Kidney tubule cell (primary cell): ENCODE results near the gene CEP170B.
"Not testable (repeated sequence)": the region's sequence is repeated elsewhere in the genome, so short reads cannot be mapped to it uniquely, and the experiment has no call there.

Source experiments
- DNase-seq: peaks from one replicate; pipeline ENCODE4 v3.0.0-alpha.2; 2018; ENCODE audit warnings: low spot score

CEP170B gene

GRCh38 chr14:104865081-104865630 lies at the start of gene CEP170B:
TSS of gene CEP170B (plus strand) at chr14:104865268. CDS start at chr14:104868451, 3,183 bp downstream.
- peak; percentile 68 for DNase-seq

- peak; percentile 15 for DNase-seq
These were observed 48.5 kb upstream of the CEP170B start for GRCh38 chr14:104816616-104816884.

- no peak for DNase-seq
These were observed 46.9 kb upstream of the CEP170B start for GRCh38 chr14:104817930-104818713.

GRCh38 chr14:104818714-104819161 lies 46.3 kb upstream of the CEP170B start:
- DNase-seq, result no peak

DNA sequence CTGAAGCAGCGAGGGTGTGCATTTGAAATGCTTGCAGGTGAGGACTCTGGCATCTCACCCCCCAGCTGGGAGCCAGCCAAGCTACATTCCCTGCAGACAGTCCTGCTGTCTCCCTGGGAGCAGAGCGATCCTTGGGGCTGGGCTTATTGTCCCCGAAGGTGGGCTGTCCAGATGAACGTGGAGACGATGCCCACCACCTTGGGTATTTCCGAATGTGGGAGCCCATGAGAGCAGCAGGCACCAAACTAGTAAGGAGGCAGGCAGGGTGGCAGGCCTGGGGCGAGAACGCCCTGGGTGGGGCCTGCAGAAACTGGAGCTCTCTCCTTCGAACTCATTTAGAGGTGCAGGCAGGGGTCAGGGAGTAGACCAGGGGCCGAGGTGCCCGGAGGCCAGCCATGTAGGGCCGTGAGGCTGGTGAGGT lies 45.7 kb upstream of the CEP170B start:
- DNase-seq, result no peak

DNA sequence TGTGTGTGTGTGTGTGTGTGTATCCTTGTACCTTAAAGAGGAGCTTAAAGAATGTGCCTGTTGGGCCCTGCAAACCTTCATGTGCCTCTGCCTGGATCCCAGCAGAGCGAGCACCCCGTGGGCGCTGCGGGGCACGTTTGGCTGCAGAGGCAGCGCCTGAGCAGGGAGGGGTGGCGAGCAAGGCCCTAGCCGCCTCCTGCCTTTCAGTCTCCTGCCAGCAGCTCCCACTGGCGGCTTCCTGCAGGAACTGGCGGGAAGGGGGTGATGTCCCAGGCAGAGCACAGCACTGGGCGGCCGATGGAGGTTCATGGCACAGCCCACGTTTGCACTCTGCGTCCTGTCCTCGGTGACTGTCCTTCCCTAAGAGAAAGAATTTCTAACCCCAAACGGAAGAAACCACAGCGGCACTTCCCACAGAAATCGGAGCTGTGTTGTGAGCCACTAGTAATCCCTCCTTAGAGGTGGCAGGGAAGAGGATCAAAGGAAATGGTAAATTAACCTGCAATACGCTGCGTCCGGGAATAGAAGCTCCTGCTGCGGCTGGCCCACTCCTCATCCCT lies 44.3 kb upstream of the CEP170B start:
- peak; percentile 77 for DNase-seq

DNA sequence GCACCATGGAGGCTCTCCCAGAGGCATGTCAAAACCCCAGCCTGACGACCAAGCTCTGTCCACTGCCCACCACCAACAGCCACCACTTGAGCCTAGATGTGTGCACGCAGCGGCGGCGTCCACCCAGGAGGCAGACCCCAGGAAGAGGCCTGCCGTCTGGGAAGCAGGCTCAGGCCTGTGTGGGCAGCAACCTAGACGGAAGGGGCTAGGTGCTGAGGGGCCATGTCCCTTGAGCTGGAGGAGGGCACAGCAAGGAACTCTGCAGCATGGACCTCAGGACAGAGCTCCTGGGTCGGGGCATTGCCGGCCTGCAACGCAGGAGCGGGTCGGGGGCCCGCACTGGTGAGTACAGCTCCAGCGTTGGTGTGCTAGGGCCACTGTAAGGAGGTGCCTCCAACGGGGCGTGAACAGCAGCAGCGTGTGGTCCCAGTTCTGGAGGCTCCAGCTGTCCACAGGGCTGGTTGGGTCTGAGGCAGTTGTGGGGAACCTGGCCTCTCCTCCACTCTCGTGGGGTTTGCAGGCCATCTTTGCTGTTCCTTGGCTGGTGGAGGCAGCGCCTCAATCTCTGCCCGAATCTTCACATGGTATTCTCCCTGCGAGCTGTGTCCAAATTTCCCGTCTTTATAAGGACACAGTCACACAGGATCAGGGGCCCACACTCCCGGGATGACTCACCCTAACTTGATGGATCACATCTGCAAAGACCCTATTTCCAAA lies 43.7 kb upstream of the CEP170B start:
- DNase-seq, result no peak

GRCh38 chr14:104821971-104822608 lies 43.0 kb upstream of the CEP170B start:
- no peak for DNase-seq

GRCh38 chr14:104822821-104823615 lies 42.0 kb upstream of the CEP170B start:
- no peak for DNase-seq

GRCh38 chr14:104824353-104824997 lies 40.6 kb upstream of the CEP170B start:
- no peak for DNase-seq

GRCh38 chr14:104826189-104826860 lies 38.7 kb upstream of the CEP170B start:
- peak; percentile 82 for DNase-seq

- no peak for DNase-seq
These were observed 38.2 kb upstream of the CEP170B start for GRCh38 chr14:104826861-104827176.

DNA sequence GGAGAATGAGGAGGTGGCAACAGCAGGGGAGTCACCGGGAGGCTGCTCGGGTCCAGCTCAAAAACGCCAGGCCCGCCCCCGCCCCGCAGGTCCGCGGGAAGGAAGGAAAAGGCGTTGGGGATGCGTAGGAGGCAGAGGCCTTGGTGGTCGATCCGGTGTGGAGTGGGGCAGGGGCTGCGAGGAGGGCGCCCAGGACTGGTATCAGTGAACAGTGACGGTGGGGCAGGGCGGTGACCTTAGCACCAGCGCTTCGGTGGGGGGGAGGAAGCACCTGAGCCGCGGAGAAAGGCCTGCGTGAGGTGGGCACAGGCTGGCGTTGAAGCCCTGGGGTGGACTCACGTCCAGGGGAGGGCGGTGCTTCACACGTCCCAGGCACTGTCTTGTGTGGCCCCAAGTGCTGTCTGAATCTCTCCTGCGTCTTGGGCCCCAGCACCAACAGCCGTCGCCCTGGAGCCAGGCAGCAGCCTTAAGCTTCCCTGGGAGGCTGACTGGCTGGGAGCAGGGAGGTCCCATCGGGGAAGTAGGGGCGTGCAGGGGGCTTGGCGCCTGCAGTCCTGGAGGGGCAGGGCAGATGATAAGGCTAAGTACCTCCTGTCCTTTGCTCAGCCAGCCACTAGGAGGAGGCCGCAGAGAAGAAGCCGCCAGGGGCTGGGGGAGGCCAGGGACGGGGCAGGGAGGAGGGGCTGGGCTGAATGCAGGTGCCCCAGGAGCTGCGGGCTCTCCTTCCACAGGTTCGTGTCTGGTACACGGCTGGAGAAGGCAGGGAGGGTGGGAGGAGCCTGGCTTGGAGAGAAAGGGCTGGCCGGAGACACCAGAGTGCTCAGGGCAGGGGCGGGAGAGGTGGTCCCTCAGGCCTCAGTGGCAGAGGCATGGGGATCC lies 37.7 kb upstream of the CEP170B start:
- peak; percentile 64 for DNase-seq

DNA sequence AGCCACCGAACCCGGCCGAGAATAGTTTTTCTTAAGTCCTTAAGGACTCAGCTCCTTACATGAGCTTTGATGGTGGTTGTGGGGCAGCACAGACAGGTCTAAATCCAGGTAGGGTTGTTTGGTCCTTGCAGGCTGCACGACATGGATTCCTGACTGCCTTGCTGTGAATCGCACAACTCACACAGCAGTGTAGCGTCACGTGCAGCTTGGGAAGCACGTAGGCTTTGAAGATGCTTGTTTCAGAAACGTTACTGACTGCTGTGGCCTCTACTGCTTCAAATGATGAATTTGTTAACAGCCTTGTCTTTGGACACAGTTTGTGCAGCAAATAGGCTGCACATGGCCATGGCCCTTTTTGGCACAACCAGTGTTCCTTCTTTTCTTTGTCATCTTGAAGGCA lies 34.3 kb upstream of the CEP170B start:
- DNase-seq, result no peak

GRCh38 chr14:104836171-104836935 lies 28.7 kb upstream of the CEP170B start:
- DNase-seq, result not testable (repeated sequence)

- DNase-seq, result no peak
These were observed 23.3 kb upstream of the CEP170B start for GRCh38 chr14:104841730-104842129.

GRCh38 chr14:104843006-104843405 lies 22.1 kb upstream of the CEP170B start:
- no peak for DNase-seq

DNA sequence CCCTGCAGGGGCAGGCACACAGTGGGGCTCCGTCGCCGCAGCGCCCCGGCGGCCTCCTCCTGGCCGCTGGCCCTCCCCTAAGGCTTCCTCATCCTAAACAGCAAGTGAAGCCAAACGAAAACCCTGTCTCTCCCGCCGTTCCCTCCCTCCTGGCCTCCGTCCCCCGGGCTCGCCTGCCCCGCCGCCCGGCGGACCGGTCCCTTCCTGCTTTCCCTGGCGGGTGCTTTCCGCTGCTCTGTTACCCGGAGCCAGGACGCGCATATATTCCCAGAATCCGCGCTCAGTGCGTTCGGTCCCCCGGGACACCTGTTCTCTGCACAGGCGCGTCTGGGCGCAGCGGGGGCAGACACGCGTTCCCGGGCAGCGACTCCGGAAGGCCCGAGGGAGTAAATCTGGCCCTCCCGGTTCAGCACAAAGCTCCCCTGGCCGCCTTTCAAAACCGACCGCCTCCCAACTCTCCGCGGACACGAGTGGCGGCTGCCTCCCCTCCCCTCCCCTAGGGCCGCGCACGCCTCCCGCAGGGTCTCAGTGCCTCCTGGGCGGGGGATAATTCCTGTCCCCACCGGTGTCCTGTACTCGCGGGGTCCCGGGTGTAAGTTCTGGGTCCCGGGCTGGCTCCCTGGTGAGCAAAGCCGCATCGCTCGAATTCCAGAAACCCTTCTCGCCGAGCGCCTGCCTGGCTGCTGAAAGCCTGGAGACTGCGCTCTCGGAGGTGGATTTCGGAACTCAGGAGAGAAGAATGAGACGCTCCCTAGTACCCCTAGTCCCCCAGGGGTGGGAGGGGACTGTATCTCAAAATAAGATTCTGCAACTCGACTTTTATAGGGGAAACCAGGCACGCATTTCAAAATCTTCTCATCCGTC lies 21.4 kb upstream of the CEP170B start:
- peak; percentile 33 for DNase-seq
